Type B pancreatic cell (in vitro differentiated cells): ENCODE results near the gene CLEC4F. TPM values are rescaled to one million over a fixed set of nuclear protein-coding genes. Genes with fewer than 3 reads are reported as not detected.

Experiments
- DNase-seq: peaks from one replicate; pipeline ENCODE4 v3.0.0; 2021; ENCODE audit warnings: mixed read lengths; ENCODE audit not compliant: unreplicated experiment; ENCODE audit errors: extremely low spot score
- H3K27ac Mint-ChIP-seq: 2 replicates; pipeline ENCODE4 v1.8.0; 2021; ENCODE audit warnings: mild to moderate bottlenecking, mixed read lengths
- H3K27me3 Mint-ChIP-seq: 2 replicates; pipeline ENCODE4 v1.8.0; 2021; ENCODE audit warnings: mixed read lengths
- H3K36me3 Mint-ChIP-seq: 2 replicates; pipeline ENCODE4 v1.8.0; 2021; ENCODE audit warnings: mixed read lengths
- H3K4me1 Mint-ChIP-seq: one replicate; pipeline ENCODE4 v1.8.0; 2021; ENCODE audit warnings: mixed read lengths; ENCODE audit not compliant: unreplicated experiment
- H3K4me3 Mint-ChIP-seq: 2 replicates; pipeline ENCODE4 v1.8.0; 2021; ENCODE audit warnings: mild to moderate bottlenecking, mixed read lengths
- H3K9me3 Mint-ChIP-seq: 2 replicates; pipeline ENCODE4 v1.8.0; 2021; ENCODE audit warnings: mixed read lengths
- long read RNA-seq: library from polyadenylated mRNA; unstranded; transcript quantifications from one replicate; pipeline ENCODE4 v2.0.0, GENCODE V29; 2020
- total RNA-seq: library from RNA; stranded (reverse); gene quantifications from 2 replicates; pipeline ENCODE4 v1.2.1, GENCODE V29; 2021; ENCODE audit warnings: low replicate concordance
- TF ChIP-seq, protein P1 (sequence below): fragments of 200-600 bp; sonication (generic); conservative IDR thresholded peaks from 2 replicates; pipeline ENCODE4 v1.5.0; 2021; ENCODE audit warnings: antibody characterized with exemption, mild to moderate bottlenecking

CLEC4F gene, protein sequence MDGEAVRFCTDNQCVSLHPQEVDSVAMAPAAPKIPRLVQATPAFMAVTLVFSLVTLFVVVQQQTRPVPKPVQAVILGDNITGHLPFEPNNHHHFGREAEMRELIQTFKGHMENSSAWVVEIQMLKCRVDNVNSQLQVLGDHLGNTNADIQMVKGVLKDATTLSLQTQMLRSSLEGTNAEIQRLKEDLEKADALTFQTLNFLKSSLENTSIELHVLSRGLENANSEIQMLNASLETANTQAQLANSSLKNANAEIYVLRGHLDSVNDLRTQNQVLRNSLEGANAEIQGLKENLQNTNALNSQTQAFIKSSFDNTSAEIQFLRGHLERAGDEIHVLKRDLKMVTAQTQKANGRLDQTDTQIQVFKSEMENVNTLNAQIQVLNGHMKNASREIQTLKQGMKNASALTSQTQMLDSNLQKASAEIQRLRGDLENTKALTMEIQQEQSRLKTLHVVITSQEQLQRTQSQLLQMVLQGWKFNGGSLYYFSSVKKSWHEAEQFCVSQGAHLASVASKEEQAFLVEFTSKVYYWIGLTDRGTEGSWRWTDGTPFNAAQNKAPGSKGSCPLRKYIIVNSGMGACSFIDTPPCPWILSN
- total RNA-seq, result not detected in 2 replicates
- long read RNA-seq, result 0 reads

DNA sequence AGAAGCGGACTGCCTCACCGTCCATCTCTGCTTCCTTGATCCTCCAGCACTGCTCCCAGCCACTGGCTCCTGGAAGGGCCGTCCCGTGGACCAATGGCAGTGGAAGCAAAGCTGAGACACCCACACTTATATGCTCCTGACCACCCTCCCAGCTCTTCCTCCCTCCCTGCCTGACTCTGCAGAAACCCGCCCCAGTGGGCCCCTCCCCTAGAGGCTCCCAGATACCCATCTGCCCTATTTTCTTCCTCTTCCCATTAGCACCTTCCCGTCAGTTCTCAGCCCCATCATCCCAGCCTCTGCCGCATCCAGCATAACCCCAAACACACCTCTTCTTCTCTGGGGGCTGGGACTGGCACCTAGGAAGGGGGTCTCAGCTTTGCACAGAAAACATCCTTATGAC lies at the start of gene CLEC4F:
Gene CLEC4F, minus strand, starts transcription at position 101 of the 400 bp plus-strand sequence. Its CDS starts 76 bp downstream, at position 25.
- peaks cover 56% of the 10 kb centered on the region for H3K27me3 Mint-ChIP-seq
- no peaks in the 10 kb centered on the region for H3K4me1 Mint-ChIP-seq
- H3K27ac Mint-ChIP-seq, result no peak within 1 kb of the TSS
- DNase-seq, result no peak
- no peaks in the 10 kb centered on the region for H3K36me3 Mint-ChIP-seq
- H3K9me3 Mint-ChIP-seq, result no peaks in the 10 kb centered on the region
- TF ChIP-seq, protein P1, sequence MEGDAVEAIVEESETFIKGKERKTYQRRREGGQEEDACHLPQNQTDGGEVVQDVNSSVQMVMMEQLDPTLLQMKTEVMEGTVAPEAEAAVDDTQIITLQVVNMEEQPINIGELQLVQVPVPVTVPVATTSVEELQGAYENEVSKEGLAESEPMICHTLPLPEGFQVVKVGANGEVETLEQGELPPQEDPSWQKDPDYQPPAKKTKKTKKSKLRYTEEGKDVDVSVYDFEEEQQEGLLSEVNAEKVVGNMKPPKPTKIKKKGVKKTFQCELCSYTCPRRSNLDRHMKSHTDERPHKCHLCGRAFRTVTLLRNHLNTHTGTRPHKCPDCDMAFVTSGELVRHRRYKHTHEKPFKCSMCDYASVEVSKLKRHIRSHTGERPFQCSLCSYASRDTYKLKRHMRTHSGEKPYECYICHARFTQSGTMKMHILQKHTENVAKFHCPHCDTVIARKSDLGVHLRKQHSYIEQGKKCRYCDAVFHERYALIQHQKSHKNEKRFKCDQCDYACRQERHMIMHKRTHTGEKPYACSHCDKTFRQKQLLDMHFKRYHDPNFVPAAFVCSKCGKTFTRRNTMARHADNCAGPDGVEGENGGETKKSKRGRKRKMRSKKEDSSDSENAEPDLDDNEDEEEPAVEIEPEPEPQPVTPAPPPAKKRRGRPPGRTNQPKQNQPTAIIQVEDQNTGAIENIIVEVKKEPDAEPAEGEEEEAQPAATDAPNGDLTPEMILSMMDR, result no peak
- no peak within 1 kb of the TSS for H3K4me3 Mint-ChIP-seq

DNA sequence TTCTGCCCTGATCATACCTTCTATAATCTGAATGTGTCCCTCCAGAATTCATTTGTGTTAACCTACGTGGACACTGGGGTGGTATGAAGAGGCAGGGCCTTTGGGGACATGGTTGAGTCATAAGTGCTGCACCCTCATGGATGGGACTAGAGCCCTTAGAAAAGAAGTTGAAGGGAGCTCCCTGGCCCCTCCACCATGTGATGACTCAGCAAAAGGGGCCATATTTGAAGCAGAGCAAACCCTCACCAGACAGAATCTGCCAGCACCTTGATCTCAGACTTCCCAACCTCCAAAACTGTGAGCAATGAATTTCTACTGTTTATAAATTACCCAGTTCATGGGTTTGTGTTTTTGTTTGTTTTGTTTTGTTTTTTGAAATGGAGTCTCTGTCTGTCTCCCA lies 48.6 kb upstream of the CLEC4F start:
- TF ChIP-seq, protein P1, result no peak
- Mint-ChIP-seq H3K4me3 (no peak overlapping the region), H3K4me1 (no peaks in the 10 kb centered on the region), H3K36me3 (no peaks in the 10 kb centered on the region), H3K27ac (no peak overlapping the region), H3K27me3 (peaks cover 81% of the 10 kb centered on the region), H3K9me3 (no peaks in the 10 kb centered on the region)
- DNase-seq, result no peak

DNA sequence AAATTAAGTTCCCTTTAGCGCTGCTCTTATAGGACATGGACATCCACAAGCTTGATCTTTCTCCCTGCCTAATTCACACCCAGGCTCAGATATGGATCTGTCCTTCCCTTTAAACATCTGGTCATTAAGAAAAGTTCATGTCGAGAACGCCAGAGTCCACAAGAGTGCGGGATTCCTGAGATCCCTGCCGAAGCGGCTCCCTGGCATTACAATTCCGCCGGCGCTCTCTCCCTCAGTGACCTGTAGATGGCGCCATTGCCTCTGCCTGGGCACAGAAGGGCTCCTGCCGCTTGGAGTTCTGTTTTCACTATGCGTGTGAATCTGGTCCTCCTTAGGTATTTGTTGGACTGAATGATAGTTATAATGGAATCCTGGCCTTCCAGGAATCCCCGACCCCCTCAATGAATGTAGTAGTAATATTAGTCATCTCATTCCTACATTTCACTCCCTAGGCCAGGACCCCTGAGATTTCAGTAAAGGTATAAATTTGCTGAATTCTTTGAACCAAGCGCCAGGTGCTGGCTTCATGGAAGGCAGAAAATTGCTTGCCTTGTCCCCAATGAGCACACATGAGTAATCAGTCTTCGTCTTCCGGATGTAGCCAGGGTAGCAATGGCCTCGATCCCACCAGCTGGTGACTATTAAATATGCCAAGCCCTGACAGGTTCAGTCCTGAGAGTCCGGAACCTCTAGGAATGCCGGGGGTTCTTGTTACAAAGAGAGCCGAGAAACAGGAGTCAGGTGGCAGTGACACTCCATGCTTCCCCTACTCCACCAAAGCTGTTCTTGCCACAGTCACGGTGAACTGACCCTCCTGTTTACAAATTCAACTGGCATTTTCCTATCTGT lies 41.6 kb upstream of the CLEC4F start:
- DNase-seq, result peak; percentile 86
- TF ChIP-seq, protein P1, result peak; percentile 99
- Mint-ChIP-seq H3K36me3 (no peaks in the 10 kb centered on the region), H3K4me1 (peaks cover 5% of the 10 kb centered on the region), H3K27me3 (peaks cover 90% of the 10 kb centered on the region), H3K4me3 (no peak overlapping the region), H3K9me3 (no peaks in the 10 kb centered on the region), H3K27ac (no peak overlapping the region)

DNA sequence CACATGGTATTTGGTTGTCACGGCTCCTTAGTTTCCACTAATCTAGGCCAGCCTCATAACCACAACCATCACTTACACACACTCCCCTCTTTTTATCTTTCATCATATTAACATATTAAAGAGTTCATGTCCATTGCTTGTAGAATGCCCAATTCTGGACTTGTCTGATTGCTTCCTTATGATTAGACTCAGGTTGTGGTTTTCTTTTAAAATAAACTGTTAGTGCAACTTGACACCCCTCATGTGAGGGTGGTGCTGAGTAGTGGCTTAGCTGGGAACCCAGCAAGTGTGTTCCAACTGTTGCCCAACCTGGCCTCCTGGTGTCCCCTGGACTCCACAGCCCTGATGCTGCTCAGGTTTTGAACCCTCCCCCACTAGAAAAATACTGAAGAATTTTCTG lies 35.3 kb upstream of the CLEC4F start:
- Mint-ChIP-seq H3K36me3 (no peaks in the 10 kb centered on the region), H3K4me1 (no peaks in the 10 kb centered on the region), H3K27ac (no peak overlapping the region), H3K9me3 (no peaks in the 10 kb centered on the region), H3K27me3 (peaks cover 81% of the 10 kb centered on the region), H3K4me3 (no peak overlapping the region)
- TF ChIP-seq, protein P1, result no peak
- DNase-seq, result no peak

DNA sequence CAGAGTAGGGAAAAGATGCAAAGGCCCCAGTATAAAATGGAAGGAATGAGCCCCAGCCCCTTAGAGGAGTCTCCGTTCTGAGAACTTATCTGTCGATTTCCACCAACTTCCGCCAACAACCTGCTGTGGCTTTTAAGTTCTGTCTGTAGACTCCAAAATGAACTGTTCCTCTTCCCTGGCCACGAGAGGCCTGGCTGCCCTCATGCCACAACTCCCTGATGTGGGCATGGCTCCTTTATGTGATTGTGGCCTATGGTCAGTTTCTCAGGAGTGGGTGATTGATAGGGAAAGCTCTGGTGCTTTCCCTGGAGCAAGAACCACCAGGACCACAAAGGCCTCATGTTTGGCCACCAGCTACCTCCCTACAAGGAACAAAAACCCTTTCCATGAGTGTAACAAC lies 34.0 kb upstream of the CLEC4F start:
- Mint-ChIP-seq H3K4me1 (no peaks in the 10 kb centered on the region), H3K27me3 (peaks cover 77% of the 10 kb centered on the region), H3K36me3 (no peaks in the 10 kb centered on the region), H3K27ac (no peak overlapping the region), H3K9me3 (no peaks in the 10 kb centered on the region), H3K4me3 (no peak overlapping the region)
- TF ChIP-seq, protein P1, result no peak
- peak; percentile 32 for DNase-seq
